Tracheal epithelial cell (primary cell): ENCODE results near the gene NEK2. TPM values are rescaled to one million over a fixed set of nuclear protein-coding genes. Genes with fewer than 3 reads are reported as not detected.

ENCODE experiments used
- total RNA-seq: library from RNA; depleted of rRNA; stranded (reverse); fragments of >200 nt; gene quantifications from 2 replicates; pipeline ENCODE4 v1.2.1, GENCODE V29; 2014

Gene NEK2
- 0.43 and 4.8 TPM in 2 replicates for total RNA-seq

GRCh38 chr1:211675230-211676105 lies at the start of gene NEK2:
Gene NEK2, minus strand, starts transcription at chr1:211675621. Its CDS starts 142 bp downstream, at chr1:211675479.

Other genes with a start within 250 kb of the NEK2 start
- under 0.01 TPM in 1 of 2 replicates, not detected in the other for gene RD3, start 183.5 kb downstream of the NEK2 start, total RNA-seq
- 27.5 and 29.0 TPM in 2 replicates for gene SLC30A1, start 96.5 kb downstream of the NEK2 start, total RNA-seq
- gene LPGAT1, start 155.1 kb upstream of the NEK2 start, total RNA-seq = 42.4 and 55.2 TPM in 2 replicates